ENCODE data around the gene ITGA11. TPM values are rescaled to one million over a fixed set of nuclear protein-coding genes. Genes with fewer than 3 reads are reported as not detected.

The ITGA11 gene
- total and polyA plus RNA-seq, 2 of the 13 experiments (the other 11 are each of a cell fraction or from before 2014, with no cell fraction given) = not detected

GRCh38 chr15:68464448-68465090, 32.6 kb upstream of the ITGA11 start:
- ChIA-PET CTCF (ENCODE audit: low intra/inter-chr PET ratio, low total read pairs) (no interaction called here), POLR2A (no interaction called here)
- Histone ChIP-seq H3K9ac (ENCODE audit: insufficient read depth, low read depth, low read length) (no peak overlapping the region), H2AFZ (ENCODE audit: low read length) (no peak overlapping the region), H3K4me2 (ENCODE audit: low read depth, low read length) (no peak overlapping the region), H3K4me3 (replicated peaks in 1 of 3; ENCODE audit: insufficient read depth in 1 of 3, low read depth in 2 of 3, low read length in 3 of 3) (no peak overlapping the region), H3K79me2 (ENCODE audit: insufficient read depth, low read length) (no peaks in the 10 kb centered on the region), H3K36me3 (replicated peaks in 1 of 2; ENCODE audit: control insufficient read depth in 1 of 2, insufficient read depth in 2 of 2, low read length in 2 of 2) (no peaks in the 10 kb centered on the region), H3K4me1 (ENCODE audit: insufficient read depth, low read length) (no peaks in the 10 kb centered on the region), H4K20me1 (ENCODE audit: insufficient read depth, low read length) (no peaks in the 10 kb centered on the region), H3K27ac (ENCODE audit: extremely low read length, insufficient read depth, low read length) (no peak overlapping the region), H3K27me3 (ENCODE audit: control insufficient read depth in 1 of 2, insufficient read depth in 2 of 2, low read length in 2 of 2) (peaks cover 0 to 9% of the 10 kb centered on the region in 2 experiments; a peak in 2 of 5 replicates), H3K9me3 (ENCODE audit: low read length) (no peaks in the 10 kb centered on the region)
- intact Hi-C loops (cut with micrococcal nuclease; ENCODE audit: unreplicated experiment) = no loop called here
- no peak for ATAC-seq
- no peak for FAIRE-seq
- in situ Hi-C loops (cut with HindIII; ENCODE audit: extremely low pct_ligation_motif_present, low pct_unique_long_range_greater_than_20kb) = no loop called here
- TF ChIP-seq NFKBIZ (CRISPR knock-in tag; IDR thresholded peaks at IDR 0.05) = no peak
- TF ChIP-seq KLF9 (CRISPR knock-in tag; IDR thresholded peaks at IDR 0.05; ENCODE audit: low read depth) = no peak
- TF ChIP-seq ZNF225 (CRISPR knock-in tag; IDR thresholded peaks at IDR 0.05) = no peak
- no peak for TF ChIP-seq ARID3A (IDR thresholded peaks at IDR 0.05; ENCODE audit: low read depth, low read length)
- TF ChIP-seq RFX1 (IDR thresholded peaks at IDR 0.05) = no peak
- no peak for TF ChIP-seq AGO2 (optimal IDR thresholded peaks at IDR 0.05; ENCODE audit: low read depth, low read length)
- TF ChIP-seq RNF2 (conservative IDR thresholded peaks at IDR 0.05; ENCODE audit: low read depth) = no peak
- no peak for TF ChIP-seq ZNF564 (CRISPR knock-in tag; IDR thresholded peaks at IDR 0.05)
- no peak for TF ChIP-seq ZNF280B (CRISPR knock-in tag; IDR thresholded peaks at IDR 0.05; ENCODE audit: borderline replicate concordance)
- no peak for TF ChIP-seq CENPT (CRISPR knock-in tag; IDR thresholded peaks at IDR 0.05; ENCODE audit: low read depth)
- no peak for TF ChIP-seq RAD21 (CRISPR knock-in tag; IDR thresholded peaks at IDR 0.05)
- no peak for TF ChIP-seq CEBPZ (IDR thresholded peaks at IDR 0.05; ENCODE audit: low read length)
- no peak for TF ChIP-seq ZBTB44 (CRISPR knock-in tag; IDR thresholded peaks at IDR 0.05)
- BruUV-seq (replicated peaks) = no TSS peak
- 0% methylated on average over 2 of the region's 7 CpGs for WGBS (ENCODE audit: low lambda C conversion rate)
- DNase-seq (ENCODE audit: low spot score) = no peak
